ENCODE measurements around the gene SLC4A9.

GRCh38 chr5:140366589-140367255 lies 6.7 kb downstream of the SLC4A9 start:
- TF ChIP-seq POLR2A (IDR thresholded peaks at IDR 0.05) (no peak), CTCF (IDR thresholded peaks at IDR 0.05) (no peak)

All from vagina (tissue), 2 donors.